Uterus (tissue), 4 donors: Measurements from ENCODE around the gene TNFAIP6. TPM values are rescaled to one million over a fixed set of nuclear protein-coding genes. Genes with fewer than 3 reads are reported as not detected.

Experiments
- DNase-seq, 2 donors: peaks; one replicate each; pipeline ENCODE4 v3.0.0-alpha.2; 2019 to 2020
- H3K27ac ChIP-seq, 2 donors: fragments of 200-600 bp; sonication (generic); 1 replicate in 1 of 2; 2 replicates in 1 of 2; pipeline ENCODE4 v1.5.1; 2016 to 2018
- H3K27me3 ChIP-seq, 2 donors: fragments of 200-600 bp; sonication (generic); one replicate each; pipeline ENCODE4 v1.5.1; 2018 to 2019; ENCODE audit warnings: control low read depth in 1 of 2
- H3K36me3 ChIP-seq, 2 donors: fragments of 200-600 bp; sonication (generic); one replicate each; pipeline ENCODE4 v1.5.1; 2019; ENCODE audit warnings: control low read depth in 1 of 2
- H3K4me1 ChIP-seq, 2 donors: fragments of 200-600 bp; sonication (generic); one replicate each; pipeline ENCODE4 v1.5.1; 2018 to 2019; ENCODE audit warnings: control low read depth in 1 of 2
- H3K4me3 ChIP-seq, 2 donors: fragments of 200-600 bp; sonication (generic); 1 replicate in 1 of 2; 2 replicates in 1 of 2; pipeline ENCODE4 v1.5.1; 2018 to 2019; ENCODE audit warnings: mild to moderate bottlenecking in 1 of 2
- H3K9me3 ChIP-seq, 2 donors: fragments of 200-600 bp; sonication (generic); one replicate each; pipeline ENCODE4 v1.5.1; 2019; ENCODE audit warnings: control low read depth in 1 of 2
- CTCF ChIP-seq, 4 experiments: fragments of 200-600 bp in 2 of 4; fragments of 450-650 bp in 2 of 4; sonication (generic) in 2 of 4; IDR thresholded peaks; one replicate each; pipeline ENCODE4 v1.5.1; 2016 to 2019; ENCODE audit warnings: antibody characterized with exemption in 4 of 4, mild to moderate bottlenecking in 2 of 4, moderate library complexity in 1 of 4
- POLR2A ChIP-seq, 2 donors: fragments of 450-650 bp; IDR thresholded peaks; one replicate each; pipeline ENCODE4 v1.6.1; 2016; ENCODE audit warnings: antibody characterized with exemption in 2 of 2, mild to moderate bottlenecking in 1 of 2, moderate library complexity in 1 of 2
- intact Hi-C: fragments of 100-400 bp; cut with DNase I; formaldehyde crosslinking; loops from one replicate; pipeline ENCODE4 v1.15.1; 2023; ENCODE audit warnings: low total_unique reads
- total RNA-seq, 4 donors: library from RNA; depleted of rRNA in 3 of 4; stranded (reverse); fragments of >200 nt in 3 of 4; gene quantifications; one replicate each; pipeline versions ENCODE4 v1.1.0 to v1.2.4, GENCODE V29; 2014 to 2023
- donor health status: DM: yes; HTN: yes; CAD: no.

Gene TNFAIP6
- total RNA-seq, 4 donors from 2014 or later: 0.88 to 3.2 (median 1.6) TPM

GRCh38 chr2:151329998-151330397, 27.4 kb upstream of the TNFAIP6 start:
- H3K9me3 ChIP-seq: no peaks in the 10 kb centered on the region
- no peaks in the 10 kb centered on the region for H3K36me3 ChIP-seq
- H3K27me3 ChIP-seq: no peaks in the 10 kb centered on the region
- no peak overlapping the region for H3K27ac ChIP-seq
- intact Hi-C loops: no loop called here
- DNase-seq: no peak
- H3K4me1 ChIP-seq: no peaks in the 10 kb centered on the region
- no peak for TF ChIP-seq CTCF (IDR thresholded peaks at IDR 0.05)
- no peak for TF ChIP-seq POLR2A (IDR thresholded peaks at IDR 0.05)
- H3K4me3 ChIP-seq: no peak overlapping the region

GRCh38 chr2:151333083-151333482, 24.3 kb upstream of the TNFAIP6 start:
- no peaks in the 10 kb centered on the region for H3K4me1 ChIP-seq
- no peak overlapping the region for H3K27ac ChIP-seq
- H3K9me3 ChIP-seq: no peaks in the 10 kb centered on the region
- TF ChIP-seq CTCF (IDR thresholded peaks at IDR 0.05) (no peak), POLR2A (IDR thresholded peaks at IDR 0.05) (no peak)
- no peaks in the 10 kb centered on the region for H3K36me3 ChIP-seq
- intact Hi-C loops: no loop called here
- H3K27me3 ChIP-seq: no peaks in the 10 kb centered on the region
- no peak overlapping the region for H3K4me3 ChIP-seq
- no peak for DNase-seq

- no peak overlapping the region for H3K4me3 ChIP-seq
- no peaks in the 10 kb centered on the region for H3K36me3 ChIP-seq
- H3K27me3 ChIP-seq: no peaks in the 10 kb centered on the region
- no peak overlapping the region for H3K27ac ChIP-seq
- DNase-seq: no peak
- H3K9me3 ChIP-seq: no peaks in the 10 kb centered on the region
- TF ChIP-seq CTCF (IDR thresholded peaks at IDR 0.05) (no peak), POLR2A (IDR thresholded peaks at IDR 0.05) (no peak)
- intact Hi-C loops: no loop called here
- no peaks in the 10 kb centered on the region for H3K4me1 ChIP-seq
Observed at GRCh38 chr2:151334082-151334815, 23.1 kb upstream of the TNFAIP6 start.

DNA sequence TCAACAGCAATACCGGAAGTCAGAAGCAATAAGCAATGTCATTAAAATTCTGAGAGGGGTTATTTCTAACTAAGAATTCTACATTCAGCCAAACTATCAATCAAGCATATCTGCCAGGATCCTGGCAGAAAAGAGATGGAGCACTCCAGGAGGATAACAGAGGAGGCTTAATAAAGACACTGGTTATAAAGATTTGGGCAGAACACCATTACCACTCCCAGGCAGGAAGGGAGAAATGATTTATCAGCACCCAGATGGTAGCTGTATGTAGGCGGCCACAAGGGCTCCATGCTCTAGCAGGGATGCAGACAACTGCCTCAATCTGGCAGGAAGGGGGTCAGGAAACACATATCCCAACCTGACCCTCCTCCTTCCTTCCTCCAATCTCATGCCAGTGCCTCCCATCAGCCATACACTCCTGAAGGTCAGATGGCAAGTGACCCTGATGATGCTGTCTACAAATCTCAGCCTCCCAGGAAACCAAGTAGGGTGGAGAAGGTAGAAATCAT, 20.5 kb upstream of the TNFAIP6 start:
- Histone ChIP-seq H3K27ac (no peak overlapping the region), H3K27me3 (no peaks in the 10 kb centered on the region), H3K4me1 (no peaks in the 10 kb centered on the region), H3K9me3 (no peaks in the 10 kb centered on the region), H3K36me3 (no peaks in the 10 kb centered on the region), H3K4me3 (no peak overlapping the region)
- intact Hi-C loops: no loop called here
- TF ChIP-seq POLR2A (IDR thresholded peaks at IDR 0.05): no peak
- TF ChIP-seq CTCF (IDR thresholded peaks at IDR 0.05): no peak
- no peak for DNase-seq

GRCh38 chr2:151337643-151338042, 19.7 kb upstream of the TNFAIP6 start:
- H3K4me3 ChIP-seq: no peak overlapping the region
- TF ChIP-seq POLR2A (IDR thresholded peaks at IDR 0.05) (no peak), CTCF (IDR thresholded peaks at IDR 0.05) (no peak)
- no peaks in the 10 kb centered on the region for H3K4me1 ChIP-seq
- no peak overlapping the region for H3K27ac ChIP-seq
- H3K36me3 ChIP-seq: no peaks in the 10 kb centered on the region
- no peaks in the 10 kb centered on the region for H3K27me3 ChIP-seq
- H3K9me3 ChIP-seq: no peaks in the 10 kb centered on the region
- intact Hi-C loops: no loop called here
- DNase-seq: no peak
